Left forelimb (tissue), 1 donor: Measurements from ENCODE around the gene ABCB1.
"Not testable (repeated sequence)": the region's sequence is repeated elsewhere in the genome, so short reads cannot be mapped to it uniquely, and the experiment has no call there.

Experiments used
- DNase-seq: peaks from one replicate; pipeline ENCODE4 v3.0.0-alpha.2; 2018; ENCODE audit warnings: low spot score

Gene ABCB1

DNA sequence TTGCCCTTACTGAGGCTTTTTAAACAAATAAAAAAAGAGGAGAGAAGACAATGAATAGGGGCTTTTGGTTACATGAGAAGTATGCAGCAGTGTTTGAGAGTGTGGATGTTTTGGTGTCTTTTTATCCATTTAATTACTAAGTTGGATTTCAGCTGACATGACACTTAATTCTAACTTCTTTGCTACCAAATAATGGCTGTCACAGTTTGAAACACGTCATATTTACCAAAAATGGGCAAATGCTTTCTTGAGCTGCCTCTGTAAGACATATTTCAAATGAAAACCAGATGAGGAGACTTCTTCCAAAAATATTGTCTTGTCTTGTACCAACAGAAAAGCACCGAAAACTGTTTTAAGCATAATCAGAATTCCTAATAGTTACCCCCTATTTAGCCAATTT, 129.2 kb downstream of the ABCB1 start:
- DNase-seq = no peak

DNA sequence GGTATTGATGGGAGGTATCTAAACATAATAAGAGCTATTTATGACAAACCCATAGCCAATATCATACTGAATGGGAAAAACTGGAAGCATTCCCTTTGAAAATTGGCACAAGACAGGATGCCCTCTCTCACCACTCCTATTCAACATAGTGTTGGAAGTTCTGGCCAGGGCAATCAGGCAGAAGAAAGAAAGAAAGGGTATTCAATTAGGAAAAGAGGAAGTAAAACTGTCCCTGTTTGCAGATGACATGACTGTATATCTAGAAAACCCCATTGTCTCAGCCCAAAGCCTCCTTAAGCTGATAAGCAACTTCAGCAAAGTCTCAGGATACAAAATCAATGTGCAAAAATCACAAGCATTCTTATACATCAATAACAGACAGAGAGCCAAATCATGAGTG, 131.5 kb downstream of the ABCB1 start:
- not testable (repeated sequence) for DNase-seq

DNA sequence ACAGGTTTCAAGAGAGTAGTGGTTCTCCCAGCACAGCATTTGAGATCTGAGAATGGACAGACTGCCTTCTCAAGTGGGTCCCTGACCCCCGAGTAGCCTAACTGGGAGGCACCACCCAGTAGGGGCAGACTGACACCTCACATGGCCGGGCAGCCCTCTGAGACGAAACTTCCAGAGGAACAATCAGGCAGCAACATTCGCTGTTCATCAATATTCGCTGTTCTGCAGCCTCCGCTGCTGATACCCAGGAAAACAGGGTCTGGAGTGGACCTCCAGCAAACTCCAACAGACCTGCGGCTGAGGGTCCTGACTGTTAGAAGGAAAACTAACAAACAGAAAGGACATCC, 135.2 kb downstream of the ABCB1 start:
- not testable (repeated sequence) for DNase-seq

DNA sequence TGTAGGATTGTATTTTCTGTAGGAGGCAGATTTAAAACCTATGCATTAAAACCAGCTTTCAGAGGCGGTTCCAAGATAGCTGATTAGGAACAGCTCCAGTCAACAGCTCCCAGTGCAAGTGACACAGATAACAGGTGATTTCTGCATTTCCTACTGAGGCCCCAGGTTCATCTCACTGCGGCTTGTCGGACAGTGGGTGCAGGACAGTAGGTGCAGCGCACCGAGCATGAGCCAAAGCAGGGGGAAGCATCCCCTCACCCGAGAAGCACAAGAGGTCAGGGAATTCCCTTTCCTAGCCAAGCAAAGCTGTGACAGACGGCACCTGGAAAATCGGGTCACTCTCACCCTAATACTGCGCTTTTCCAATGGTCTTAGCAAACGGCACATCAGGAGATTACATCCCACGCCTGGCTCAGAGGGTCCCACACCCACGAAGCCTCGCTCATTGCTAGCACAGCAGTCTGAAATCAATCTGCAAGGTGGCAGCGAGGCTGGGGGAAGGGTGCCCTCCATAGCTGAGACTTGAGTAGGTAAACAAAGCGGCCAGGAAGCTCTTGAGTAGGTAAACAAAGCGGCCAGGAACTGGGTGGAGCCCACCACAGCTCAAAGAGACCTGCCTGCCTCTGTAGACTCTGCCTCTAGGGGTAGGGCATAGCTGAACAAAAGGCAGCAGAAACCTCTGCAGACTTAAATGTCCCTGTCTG, 135.7 kb downstream of the ABCB1 start:
- DNase-seq = not testable (repeated sequence)

DNA sequence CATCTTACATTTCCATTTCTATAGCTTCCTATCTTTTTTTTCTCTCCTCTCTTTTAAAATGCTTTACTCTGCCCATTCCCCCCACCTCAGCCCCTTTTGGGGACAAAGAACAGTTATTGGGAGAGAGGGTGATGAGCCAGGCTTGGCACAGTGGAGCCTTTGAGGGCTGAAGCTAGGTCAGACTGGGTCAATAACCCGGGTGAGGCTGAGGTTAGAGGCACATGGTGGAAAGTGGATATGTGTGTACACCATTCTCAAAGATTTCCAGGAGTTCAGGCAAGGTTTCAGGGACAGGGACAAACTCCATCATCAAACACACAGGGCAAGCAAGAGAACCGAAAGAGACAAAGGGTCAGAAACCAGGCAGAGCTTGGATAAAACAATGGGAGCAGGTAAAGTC, 136.7 kb downstream of the ABCB1 start:
- DNase-seq = no peak

DNA sequence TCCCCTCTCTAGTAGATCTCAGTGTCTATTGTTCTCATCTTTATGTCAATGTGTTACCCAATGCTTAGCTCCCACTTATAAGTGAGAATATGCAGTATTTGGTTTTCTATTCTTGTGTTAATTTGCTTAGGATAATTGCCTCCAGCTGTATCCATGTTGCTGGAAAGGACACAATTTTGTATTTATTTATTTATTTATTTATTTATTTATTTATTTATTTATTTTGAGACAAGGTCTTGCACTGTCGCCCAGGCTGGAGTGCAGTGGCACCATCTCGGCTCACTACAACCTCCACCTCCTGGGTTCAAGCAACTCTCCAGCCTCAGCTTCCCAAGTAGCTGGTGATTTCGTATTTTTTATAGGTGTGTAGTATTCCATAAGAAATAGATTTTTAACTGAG, 140.2 kb downstream of the ABCB1 start:
- not testable (repeated sequence) for DNase-seq

GRCh38 chr7:87459941-87460340, 140.7 kb downstream of the ABCB1 start:
- no peak for DNase-seq

GRCh38 chr7:87458148-87458547, 142.5 kb downstream of the ABCB1 start:
- no peak for DNase-seq

GRCh38 chr7:87456247-87456646, 144.4 kb downstream of the ABCB1 start:
- no peak for DNase-seq
